NCI-H82 (cell line): Measurements from ENCODE around the gene C19orf73.
"Not testable (repeated sequence)": the region's sequence is repeated elsewhere in the genome, so short reads cannot be mapped to it uniquely, and the experiment has no call there.

Source experiments
- DNase-seq: peaks from one replicate; lab custom pipeline; 2025; lab: John Stamatoyannopoulos, UW

C19orf73 gene

GRCh38 chr19:49148784-49149651 is 30.1 kb upstream of the C19orf73 start:
- peak; percentile 100 for DNase-seq

- DNase-seq: peak; percentile 41
Measured at GRCh38 chr19:49148044-49148682, 29.2 kb upstream of the C19orf73 start.

GRCh38 chr19:49146408-49146770 is 27.4 kb upstream of the C19orf73 start:
- not testable (repeated sequence) for DNase-seq

GRCh38 chr19:49145573-49146407 is 26.8 kb upstream of the C19orf73 start:
- DNase-seq: peak; percentile 87

- DNase-seq: peak; percentile 98
Measured at GRCh38 chr19:49142866-49143335, 24.0 kb upstream of the C19orf73 start.

- no peak for DNase-seq
Measured at GRCh38 chr19:49141352-49141751, 22.4 kb upstream of the C19orf73 start.

GRCh38 chr19:49140951-49141350 is 22.0 kb upstream of the C19orf73 start:
- DNase-seq: no peak

- no peak for DNase-seq
Measured at GRCh38 chr19:49136771-49137171, 17.8 kb upstream of the C19orf73 start.

- DNase-seq: no peak
Measured at GRCh38 chr19:49135686-49136085, 16.7 kb upstream of the C19orf73 start.

- peak; percentile 16 for DNase-seq
Measured at GRCh38 chr19:49133621-49134454, 14.9 kb upstream of the C19orf73 start.

- DNase-seq: no peak
Measured at GRCh38 chr19:49132974-49133609, 14.1 kb upstream of the C19orf73 start.

- no peak for DNase-seq
Measured at GRCh38 chr19:49130325-49130724, 11.4 kb upstream of the C19orf73 start.

- no peak for DNase-seq
Measured at GRCh38 chr19:49129238-49129583, 10.3 kb upstream of the C19orf73 start.

GRCh38 chr19:49128545-49129237 is 9.7 kb upstream of the C19orf73 start:
- DNase-seq: no peak

GRCh38 chr19:49127674-49128544 is 9.0 kb upstream of the C19orf73 start:
- peak; percentile 98 for DNase-seq

- not testable (repeated sequence) for DNase-seq
Measured at GRCh38 chr19:49127225-49127624, 8.3 kb upstream of the C19orf73 start.

- no peak for DNase-seq
Measured at GRCh38 chr19:49126575-49126974, 7.6 kb upstream of the C19orf73 start.

- DNase-seq: peak; percentile 29
Measured at GRCh38 chr19:49125025-49125731, 6.2 kb upstream of the C19orf73 start.

- not testable (repeated sequence) for DNase-seq
Measured at GRCh38 chr19:49123285-49123684, 4.3 kb upstream of the C19orf73 start.
